Epithelial cell of esophagus (primary cell): ENCODE results near the gene RABL2A.
A peak's percentile ranks its signal among the peaks of the same experiment; 100 is the strongest.
"Not testable (repeated sequence)": the region's sequence is repeated elsewhere in the genome, so short reads cannot be mapped to it uniquely, and the experiment has no call there.

Experiments used
- DNase-seq: peaks from one replicate; pipeline ENCODE4 v3.0.0; 2010; ENCODE audit warnings: low read depth
- H3K4me3 ChIP-seq: 2 replicates; pipeline ENCODE4 v1.5.1; 2011; ENCODE audit warnings: mild to moderate bottlenecking, low read length, control low read depth
- CTCF ChIP-seq: IDR thresholded peaks from 2 replicates; pipeline ENCODE4 v1.5.1; 2011; ENCODE audit warnings: low read depth, mild to moderate bottlenecking, low read length, control low read depth, inconsistent platforms; ENCODE audit not compliant: insufficient read depth; ENCODE audit errors: missing control alignments

RABL2A gene

DNA sequence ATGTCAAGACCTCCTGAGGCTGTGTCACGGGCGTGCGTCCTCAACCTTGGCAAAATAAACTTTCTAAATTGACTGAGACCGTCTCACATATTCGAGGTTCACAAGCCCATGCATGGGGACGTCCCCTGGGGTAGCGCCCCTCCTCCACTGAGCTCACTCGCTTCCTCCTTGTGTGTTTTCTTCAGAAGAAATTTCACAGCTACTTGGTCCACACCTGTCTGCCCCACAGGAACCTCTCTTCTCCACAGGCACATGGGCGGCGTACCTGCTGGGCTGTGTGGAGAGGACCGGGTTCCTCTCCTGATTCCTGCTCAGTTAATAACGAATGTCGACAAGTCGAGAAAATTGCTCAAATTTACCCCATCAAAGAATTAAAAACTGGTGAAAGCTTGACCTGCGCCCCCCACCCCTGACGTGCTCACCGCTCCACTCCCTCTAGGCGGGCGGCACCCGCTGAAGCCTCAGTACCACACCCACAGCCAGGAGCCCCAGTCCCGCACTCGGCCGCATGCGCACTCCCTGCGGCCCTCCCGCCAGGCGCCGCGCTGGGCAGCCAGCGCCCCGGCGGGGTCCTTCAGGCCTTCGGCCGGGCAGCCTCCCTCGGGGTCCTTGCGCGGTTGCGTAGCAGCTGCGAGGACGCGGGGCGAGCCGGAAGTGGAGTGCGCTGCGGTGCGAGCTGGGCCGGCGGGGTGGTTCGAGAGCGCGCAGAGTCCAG lies at the start of gene RABL2A:
Gene RABL2A, plus strand, starts transcription at position 651 of the 715 bp plus-strand sequence. CDS start 1,341 bp downstream, outside the sequence.
- H3K4me3 ChIP-seq, result peak within 1 kb of the TSS; percentile 50
- peak; percentile 80 for DNase-seq

DNA sequence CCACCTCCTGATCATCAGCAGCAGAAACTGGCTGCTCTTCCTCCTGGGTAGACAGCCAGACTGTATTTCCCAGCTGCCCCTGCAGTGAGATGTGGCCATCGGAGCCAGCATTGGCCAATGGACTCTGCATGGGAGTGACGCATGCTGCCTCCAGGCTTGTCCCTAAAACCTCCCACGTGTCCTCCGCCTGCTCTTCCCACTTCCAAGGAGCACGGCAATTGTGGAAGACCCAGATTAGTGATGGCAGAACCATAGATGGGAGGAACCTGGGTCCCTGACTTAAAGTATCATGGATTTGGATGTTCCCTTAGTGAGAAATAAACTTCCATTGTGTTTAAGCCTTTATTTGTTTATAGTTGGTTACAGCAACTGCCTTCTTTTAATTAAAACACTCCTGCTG lies 48.6 kb upstream of the RABL2A start:
- H3K4me3 ChIP-seq, DNase-seq: not testable (repeated sequence)

DNA sequence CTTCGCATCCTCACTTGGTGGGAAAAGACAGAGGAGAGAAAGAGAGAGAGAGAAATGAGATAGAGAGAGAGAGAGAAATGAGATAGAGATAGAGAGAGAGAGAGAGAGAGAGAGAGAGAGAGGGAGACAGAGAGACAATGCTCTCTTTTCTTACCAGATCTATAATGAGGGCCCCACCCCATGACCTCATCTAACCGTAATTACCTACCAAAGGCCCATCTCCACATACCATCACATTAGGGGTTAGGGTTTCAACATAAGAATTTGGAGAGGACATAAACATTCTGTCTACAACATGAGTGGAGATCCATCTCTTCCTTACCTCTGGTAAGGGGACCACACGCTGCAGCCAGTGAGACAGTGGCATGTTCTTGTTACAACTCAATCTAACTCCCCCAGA lies 44.6 kb upstream of the RABL2A start:
- DNase-seq, H3K4me3 ChIP-seq: not testable (repeated sequence)

DNA sequence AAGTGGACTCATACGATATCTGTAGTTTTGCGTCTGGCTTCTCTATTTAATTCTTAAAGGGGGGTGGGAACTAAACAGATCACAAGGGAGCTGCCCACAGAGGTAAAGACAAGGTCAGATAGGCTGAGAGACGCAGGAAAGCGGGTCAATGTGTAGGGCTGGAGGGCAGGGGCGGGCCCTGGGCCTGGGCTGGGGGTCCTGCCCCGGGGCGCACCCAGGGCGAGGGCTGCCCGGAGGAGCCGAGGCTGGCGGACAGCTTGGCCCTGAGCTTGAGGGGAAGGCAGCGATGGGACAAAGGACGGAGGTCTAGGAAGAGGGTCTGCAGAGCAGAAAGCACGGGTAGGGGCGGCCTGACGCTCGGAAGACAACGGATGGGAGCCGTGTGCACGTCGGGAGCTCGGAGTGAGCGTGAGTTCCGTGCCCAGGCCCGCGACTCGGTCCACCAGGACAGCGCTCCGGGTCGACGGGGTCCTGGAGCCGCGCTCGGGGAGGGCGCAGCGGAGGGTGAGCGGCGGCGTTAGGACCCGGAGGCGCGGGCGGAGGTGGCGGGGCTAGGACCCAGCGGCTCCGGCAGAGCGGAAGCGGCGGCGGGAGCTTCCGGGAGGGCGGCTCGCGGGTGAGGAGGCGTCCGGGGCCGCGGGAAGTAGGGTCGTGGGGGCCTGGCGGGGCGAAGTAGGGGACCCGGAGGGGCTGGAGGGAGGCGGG lies 43.4 kb upstream of the RABL2A start:
- peak; percentile 76 for DNase-seq
- peak overlapping the region; percentile 54 for H3K4me3 ChIP-seq

DNA sequence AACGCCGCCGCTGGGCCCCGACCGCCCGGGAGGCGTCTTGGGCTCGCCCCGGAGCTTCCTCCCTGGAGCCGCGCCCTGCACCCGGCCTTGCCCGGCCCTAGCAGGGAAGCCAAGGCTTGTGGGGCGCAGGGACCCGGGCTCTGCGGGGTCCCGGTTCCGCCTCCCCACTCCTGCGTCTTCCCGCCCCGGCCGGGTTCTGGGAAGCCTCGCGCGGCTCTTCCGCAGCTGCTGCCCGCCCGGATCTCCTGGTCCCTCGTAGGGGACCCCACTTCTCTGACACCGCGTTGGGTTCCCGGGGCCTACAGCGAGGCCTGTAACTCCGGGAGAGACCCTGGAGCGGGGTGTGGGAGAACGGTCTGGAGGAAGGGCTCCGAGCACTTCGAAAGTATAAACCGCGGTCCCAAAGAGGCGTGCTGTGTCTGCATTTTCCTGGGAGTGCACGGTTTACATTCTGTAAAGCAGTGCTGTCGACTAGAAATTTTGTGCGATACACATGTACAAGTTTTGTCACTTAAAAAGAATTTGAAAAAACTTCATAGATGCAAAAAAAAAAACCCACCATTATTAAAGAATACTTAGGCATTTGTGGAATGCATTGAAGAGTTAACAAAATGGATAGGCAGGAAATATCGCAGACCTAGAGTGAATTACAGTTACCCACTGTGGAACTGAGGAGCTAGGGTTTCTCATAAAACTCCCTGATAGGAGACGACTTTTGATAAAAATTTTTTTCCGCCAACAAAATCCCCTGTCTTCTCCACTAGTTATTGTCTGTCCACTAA lies 42.6 kb upstream of the RABL2A start:
- peak overlapping the region; percentile 59 for H3K4me3 ChIP-seq
- DNase-seq, result not testable (repeated sequence)

- H3K4me3 ChIP-seq, result not testable (repeated sequence)
- peak; percentile 52 for TF ChIP-seq CTCF
- peak; percentile 53 for DNase-seq
Observed at GRCh38 chr2:113587201-113587600, 39.9 kb upstream of the RABL2A start.

- not testable (repeated sequence) for H3K4me3 ChIP-seq, DNase-seq
Observed at GRCh38 chr2:113589591-113589990, 37.5 kb upstream of the RABL2A start.

GRCh38 chr2:113591926-113592325 lies 35.1 kb upstream of the RABL2A start:
- not testable (repeated sequence) for DNase-seq, H3K4me3 ChIP-seq

GRCh38 chr2:113593280-113593679 lies 33.8 kb upstream of the RABL2A start:
- H3K4me3 ChIP-seq, DNase-seq: not testable (repeated sequence)

DNA sequence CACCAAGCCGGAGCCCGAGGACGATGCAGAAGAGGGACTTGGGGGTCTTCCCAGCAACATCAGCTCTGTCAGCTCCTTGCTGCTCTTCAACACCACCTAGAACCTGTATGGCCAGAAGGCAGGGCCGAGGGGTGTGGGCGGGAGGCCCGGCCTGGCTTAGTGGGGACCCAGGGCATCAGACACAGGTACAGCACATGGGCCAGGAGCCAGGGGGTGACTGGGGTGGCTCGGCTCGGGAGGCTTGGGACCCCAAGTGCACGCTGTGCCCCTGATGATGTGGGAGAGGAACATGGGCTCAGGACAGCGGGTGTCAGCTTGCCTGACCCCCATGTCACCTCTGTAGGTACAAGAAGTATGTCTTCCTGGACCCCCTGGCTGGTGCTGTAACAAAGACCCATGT lies 31.3 kb upstream of the RABL2A start:
- DNase-seq, H3K4me3 ChIP-seq: not testable (repeated sequence)

- H3K4me3 ChIP-seq, DNase-seq: not testable (repeated sequence)
Observed at GRCh38 chr2:113597164-113597563, 29.9 kb upstream of the RABL2A start.

- not testable (repeated sequence) for H3K4me3 ChIP-seq, DNase-seq
- TF ChIP-seq CTCF, result peak; percentile 9
Observed at GRCh38 chr2:113597572-113597971, 29.5 kb upstream of the RABL2A start.

GRCh38 chr2:113598180-113598579 lies 28.9 kb upstream of the RABL2A start:
- H3K4me3 ChIP-seq, DNase-seq: not testable (repeated sequence)

DNA sequence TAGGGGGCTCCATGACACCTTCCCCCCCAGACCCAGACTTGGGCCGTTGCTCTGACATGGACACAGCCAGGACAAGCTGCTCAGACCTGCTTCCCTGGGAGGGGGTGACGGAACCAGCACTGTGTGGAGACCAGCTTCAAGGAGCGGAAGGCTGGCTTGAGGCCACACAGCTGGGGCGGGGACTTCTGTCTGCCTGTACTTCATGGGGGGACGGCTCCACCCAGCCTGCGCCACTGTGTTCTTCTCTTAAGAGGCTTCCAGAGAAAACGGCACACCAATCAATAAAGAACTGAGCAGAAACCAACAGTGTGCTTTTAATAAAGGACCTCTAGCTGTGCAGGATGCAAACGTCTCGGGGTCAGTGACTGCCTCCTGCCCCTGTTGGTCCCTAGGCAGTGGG lies 28.3 kb upstream of the RABL2A start:
- DNase-seq, H3K4me3 ChIP-seq: not testable (repeated sequence)

DNA sequence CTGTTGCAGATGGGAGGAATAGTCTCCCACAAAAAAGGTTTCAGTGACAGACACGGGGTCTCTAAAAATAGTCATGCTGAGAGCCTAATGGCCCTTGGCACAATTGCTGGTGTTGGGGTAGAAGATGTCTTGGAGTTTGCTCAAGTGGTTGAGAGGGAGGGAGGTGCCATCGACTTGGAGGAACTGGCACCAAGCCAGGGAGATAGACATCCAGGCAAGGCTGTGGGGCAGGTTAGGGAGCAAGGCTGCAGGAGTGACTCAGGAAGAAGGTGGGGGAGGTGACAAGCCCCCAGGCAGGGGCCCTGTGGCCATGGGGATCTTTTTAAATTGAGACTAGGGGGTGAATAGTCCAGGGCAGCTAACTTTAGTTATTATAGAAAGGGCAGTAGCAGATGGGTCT lies 27.9 kb upstream of the RABL2A start:
- not testable (repeated sequence) for DNase-seq, H3K4me3 ChIP-seq

- DNase-seq, result peak; percentile 33
Observed at GRCh38 chr2:113602040-113602769, 24.9 kb upstream of the RABL2A start.

More at GRCh38 chr2:113602040-113602769, 24.9 kb upstream of the RABL2A start:
- not testable (repeated sequence) for H3K4me3 ChIP-seq
